ES-I3 (cell line): ENCODE measurements around the gene IL18.
"Not testable (repeated sequence)": the region's sequence is repeated elsewhere in the genome, so short reads cannot be mapped to it uniquely, and the experiment has no call there.

Experiments
- H3K36me3 ChIP-seq: 2 replicates; pipeline ENCODE4 v1.6.1; 2013; ENCODE audit warnings: mild to moderate bottlenecking, low read length, control low read depth, moderate library complexity; ENCODE audit not compliant: insufficient read depth
- H3K4me1 ChIP-seq: 2 replicates; pipeline ENCODE4 v1.6.1; 2013; ENCODE audit warnings: mild to moderate bottlenecking, control low read depth, low read length; ENCODE audit not compliant: insufficient read depth
- H3K9ac ChIP-seq: 2 replicates; pipeline ENCODE4 v1.6.1; 2013; ENCODE audit warnings: low read depth, mild to moderate bottlenecking, low read length, moderate library complexity
- H3K9me3 ChIP-seq: 2 replicates; pipeline ENCODE4 v1.6.1; 2013; ENCODE audit warnings: mild to moderate bottlenecking, low read length, moderate library complexity; ENCODE audit not compliant: control insufficient read depth, insufficient read depth

The IL18 gene

GRCh38 chr11:112178936-112179335 lies 15.0 kb upstream of the IL18 start:
- no peaks in the 10 kb centered on the region for H3K36me3 ChIP-seq
- H3K4me1 ChIP-seq, result no peaks in the 10 kb centered on the region
- no peaks in the 10 kb centered on the region for H3K9me3 ChIP-seq
- H3K9ac ChIP-seq, result no peak overlapping the region

GRCh38 chr11:112178428-112178827 lies 14.5 kb upstream of the IL18 start:
- Histone ChIP-seq H3K4me1 (no peaks in the 10 kb centered on the region), H3K9ac (no peak overlapping the region), H3K9me3 (no peaks in the 10 kb centered on the region), H3K36me3 (no peaks in the 10 kb centered on the region)

- H3K9me3 ChIP-seq, result no peaks in the 10 kb centered on the region
- H3K36me3 ChIP-seq, result no peaks in the 10 kb centered on the region
- H3K4me1 ChIP-seq, result no peaks in the 10 kb centered on the region
- H3K9ac ChIP-seq, result no peak overlapping the region
Observed at GRCh38 chr11:112177589-112177988, 13.7 kb upstream of the IL18 start.

GRCh38 chr11:112176077-112176476 lies 12.2 kb upstream of the IL18 start:
- Histone ChIP-seq H3K9ac (no peak overlapping the region), H3K4me1 (no peaks in the 10 kb centered on the region), H3K9me3 (no peaks in the 10 kb centered on the region), H3K36me3 (no peaks in the 10 kb centered on the region)

- peak overlapping the region; percentile 26; the same call in 1 of the 2 replicates for H3K9ac ChIP-seq
- H3K36me3 ChIP-seq, result no peaks in the 10 kb centered on the region
- H3K9me3 ChIP-seq, result no peaks in the 10 kb centered on the region
- no peaks in the 10 kb centered on the region for H3K4me1 ChIP-seq
Observed at GRCh38 chr11:112175599-112175952, 11.7 kb upstream of the IL18 start.

- Histone ChIP-seq H3K9me3 (no peaks in the 10 kb centered on the region), H3K9ac (peak within 1 kb of the TSS; percentile 26; the same call in 1 of the 2 replicates), H3K36me3 (no peaks in the 10 kb centered on the region), H3K4me1 (no peaks in the 10 kb centered on the region)
Observed at GRCh38 chr11:112174789-112175598, 11.1 kb upstream of the IL18 start, which contains the start of gene BCO2. TSS of gene BCO2 (plus strand) at chr11:112175512. CDS start at chr11:112175602, 90 bp downstream.

GRCh38 chr11:112173152-112173551 lies 9.3 kb upstream of the IL18 start:
- H3K36me3 ChIP-seq, result no peaks in the 10 kb centered on the region
- H3K9ac ChIP-seq, result no peak overlapping the region
- H3K4me1 ChIP-seq, result no peaks in the 10 kb centered on the region
- H3K9me3 ChIP-seq, result no peaks in the 10 kb centered on the region

GRCh38 chr11:112172362-112172994 lies 8.6 kb upstream of the IL18 start:
- Histone ChIP-seq H3K9ac (no peak overlapping the region), H3K4me1 (no peaks in the 10 kb centered on the region), H3K9me3 (no peaks in the 10 kb centered on the region), H3K36me3 (no peaks in the 10 kb centered on the region)

- H3K36me3 ChIP-seq, result no peaks in the 10 kb centered on the region
- H3K9ac ChIP-seq, result no peak within 1 kb of the TSS
- no peaks in the 10 kb centered on the region for H3K9me3 ChIP-seq
- no peaks in the 10 kb centered on the region; the same call in 1 of the 2 replicates for H3K4me1 ChIP-seq
Observed at GRCh38 chr11:112167145-112167544, 3.3 kb upstream of the IL18 start, which contains the start of gene TEX12. TSS of gene TEX12 (plus strand) at chr11:112167372. CDS start at chr11:112169269, 1,897 bp downstream.

- Histone ChIP-seq H3K36me3 (no peaks in the 10 kb centered on the region), H3K9me3 (no peaks in the 10 kb centered on the region), H3K4me1 (no peaks in the 10 kb centered on the region; the same call in 1 of the 2 replicates), H3K9ac (no peak overlapping the region)
Observed at GRCh38 chr11:112166562-112166961, 2.7 kb upstream of the IL18 start.

- H3K9ac ChIP-seq, result no peak overlapping the region
- no peaks in the 10 kb centered on the region for H3K9me3 ChIP-seq
- H3K4me1 ChIP-seq, result no peaks in the 10 kb centered on the region; the same call in 1 of the 2 replicates
Observed at GRCh38 chr11:112165049-112165448, 1.2 kb upstream of the IL18 start.

GRCh38 chr11:112162761-112163546 lies 940 bp downstream of the IL18 start:
- Histone ChIP-seq H3K9me3 (no peaks in the 10 kb centered on the region), H3K4me1 (no peaks in the 10 kb centered on the region; the same call in 1 of the 2 replicates), H3K9ac (no peak overlapping the region), H3K36me3 (no peaks in the 10 kb centered on the region)

More at GRCh38 chr11:112165049-112165448, 1.2 kb upstream of the IL18 start:
- no peaks in the 10 kb centered on the region for H3K36me3 ChIP-seq

GRCh38 chr11:112162200-112162599 lies 1.7 kb downstream of the IL18 start:
- not testable (repeated sequence) for H3K9ac ChIP-seq, H3K4me1 ChIP-seq, H3K9me3 ChIP-seq, H3K36me3 ChIP-seq

- Histone ChIP-seq H3K36me3 (no peaks in the 10 kb centered on the region), H3K9me3 (no peaks in the 10 kb centered on the region), H3K9ac (no peak overlapping the region), H3K4me1 (no peaks in the 10 kb centered on the region; the same call in 1 of the 2 replicates)
Observed at GRCh38 chr11:112161012-112161411, 2.9 kb downstream of the IL18 start.
